SU-DHL-6 (cell line): Measurements from ENCODE around the gene KCNC1.

Source experiments
- EZH2phosphoT487 ChIP-seq: fragments of 200-600 bp; sonication (generic), shearing (Covaris generic); conservative IDR thresholded peaks from 2 replicates; pipeline ENCODE4 v1.6.1; 2018; ENCODE audit warnings: mild to moderate bottlenecking, antibody characterized with exemption, low read length, moderate library complexity, mixed read lengths
- TF ChIP-seq, protein P1 (sequence below): fragments of 200-600 bp; sonication (generic); IDR thresholded peaks from one replicate; pipeline ENCODE4 v1.5.1; 2017; ENCODE audit warnings: antibody characterized with exemption, mild to moderate bottlenecking, low read length, moderate library complexity; ENCODE audit not compliant: insufficient read depth, poor library complexity, severe bottlenecking

DNA sequence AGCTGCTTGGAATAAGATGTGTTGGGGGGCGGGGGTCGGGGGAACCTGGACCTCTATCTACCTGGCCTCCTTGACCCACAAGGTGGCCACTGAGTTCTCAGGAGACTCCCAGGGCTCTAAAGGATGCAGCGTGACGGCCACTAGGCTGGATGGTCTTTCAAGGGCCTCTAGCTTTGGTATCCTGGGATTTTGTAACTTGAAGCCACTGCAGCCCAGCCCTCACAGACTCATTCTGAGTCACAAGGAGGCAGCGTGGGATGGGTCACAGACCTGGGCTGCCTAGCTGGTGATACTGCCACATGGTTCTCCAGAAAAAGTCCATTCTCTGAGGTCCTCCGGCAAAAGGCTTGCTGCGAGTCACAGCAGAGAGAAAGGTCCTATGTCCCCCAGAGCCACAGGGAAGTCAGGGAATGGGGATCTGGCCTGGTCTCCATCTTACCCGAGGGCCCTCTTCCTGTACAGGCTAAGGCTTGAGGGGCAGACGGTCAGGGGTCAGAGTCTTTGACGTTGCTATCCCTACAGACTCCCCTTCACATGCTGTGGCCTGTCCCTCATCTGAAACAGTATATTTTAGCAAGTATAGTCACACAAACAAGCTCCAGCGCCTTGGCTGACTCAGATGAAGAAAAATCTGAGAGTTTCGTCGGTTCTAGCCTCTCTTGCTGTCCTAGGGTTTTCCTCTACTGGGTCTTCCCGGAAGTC lies 52.4 kb downstream of the KCNC1 start:
- TF ChIP-seq, protein P1, sequence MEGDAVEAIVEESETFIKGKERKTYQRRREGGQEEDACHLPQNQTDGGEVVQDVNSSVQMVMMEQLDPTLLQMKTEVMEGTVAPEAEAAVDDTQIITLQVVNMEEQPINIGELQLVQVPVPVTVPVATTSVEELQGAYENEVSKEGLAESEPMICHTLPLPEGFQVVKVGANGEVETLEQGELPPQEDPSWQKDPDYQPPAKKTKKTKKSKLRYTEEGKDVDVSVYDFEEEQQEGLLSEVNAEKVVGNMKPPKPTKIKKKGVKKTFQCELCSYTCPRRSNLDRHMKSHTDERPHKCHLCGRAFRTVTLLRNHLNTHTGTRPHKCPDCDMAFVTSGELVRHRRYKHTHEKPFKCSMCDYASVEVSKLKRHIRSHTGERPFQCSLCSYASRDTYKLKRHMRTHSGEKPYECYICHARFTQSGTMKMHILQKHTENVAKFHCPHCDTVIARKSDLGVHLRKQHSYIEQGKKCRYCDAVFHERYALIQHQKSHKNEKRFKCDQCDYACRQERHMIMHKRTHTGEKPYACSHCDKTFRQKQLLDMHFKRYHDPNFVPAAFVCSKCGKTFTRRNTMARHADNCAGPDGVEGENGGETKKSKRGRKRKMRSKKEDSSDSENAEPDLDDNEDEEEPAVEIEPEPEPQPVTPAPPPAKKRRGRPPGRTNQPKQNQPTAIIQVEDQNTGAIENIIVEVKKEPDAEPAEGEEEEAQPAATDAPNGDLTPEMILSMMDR, result no peak
- no peak for TF ChIP-seq EZH2phosphoT487
